GM23338 (cell line): Measurements from ENCODE around the gene MKI67. TPM values are rescaled to one million over a fixed set of nuclear protein-coding genes. Genes with fewer than 3 reads are reported as not detected.
A peak's percentile ranks its signal among the peaks of the same experiment; 100 is the strongest.

ENCODE experiments used
- ATAC-seq: fragments of 200-7000 bp; cut with Tn5 transposase; 3 replicates; pipeline ENCODE4 v1.9.1; 2020
- DNase-seq: peaks from one replicate; pipeline ENCODE4 v3.0.0-alpha.2; 2015; ENCODE audit warnings: low spot score
- H2AFZ ChIP-seq: fragments of 200-600 bp; sonication (generic); 2 replicates; pipeline ENCODE4 v1.8.0; 2016; ENCODE audit warnings: antibody characterized with exemption, mild to moderate bottlenecking, moderate library complexity
- H3F3A ChIP-seq: fragments of 200-600 bp; sonication (generic); replicated peaks from 2 replicates; pipeline ENCODE4 v1.8.0; 2017; ENCODE audit warnings: antibody characterized with exemption, mixed run types, low read depth
- H3K27ac ChIP-seq: fragments of 200-600 bp; sonication (generic); 2 replicates; pipeline ENCODE4 v1.6.1; 2016; ENCODE audit warnings: low read depth
- H3K27me3 ChIP-seq: fragments of 200-600 bp; sonication (generic); 2 replicates; pipeline ENCODE4 v1.8.0; 2016; ENCODE audit warnings: mild to moderate bottlenecking, mixed run types, moderate library complexity; ENCODE audit not compliant: insufficient read depth
- H3K36me3 ChIP-seq: fragments of 200-600 bp; sonication (generic); 2 replicates; pipeline ENCODE4 v1.8.0; 2016; ENCODE audit warnings: mild to moderate bottlenecking; ENCODE audit not compliant: insufficient read depth
- H3K4me1 ChIP-seq: fragments of 200-600 bp; sonication (generic); 2 replicates; pipeline ENCODE4 v1.8.0; 2016; ENCODE audit warnings: mild to moderate bottlenecking, moderate library complexity; ENCODE audit not compliant: insufficient read depth
- H3K4me2 ChIP-seq: fragments of 200-600 bp; sonication (generic); 2 replicates; pipeline ENCODE4 v1.7.1; 2017; ENCODE audit warnings: mixed run types
- H3K4me3 ChIP-seq: fragments of 200-600 bp; sonication (generic); 2 replicates; pipeline ENCODE4 v1.6.1; 2016; ENCODE audit warnings: mixed run types
- H3K79me2 ChIP-seq: fragments of 200-600 bp; sonication (generic); replicated peaks from 2 replicates; pipeline ENCODE4 v1.8.0; 2017; ENCODE audit warnings: mild to moderate bottlenecking; ENCODE audit not compliant: insufficient read depth
- H3K9me2 ChIP-seq: fragments of 200-600 bp; sonication (generic); 2 replicates; pipeline ENCODE4 v1.8.0; 2017; ENCODE audit not compliant: insufficient read depth
- H4K20me1 ChIP-seq: fragments of 200-600 bp; sonication (generic); replicated peaks from 2 replicates; pipeline ENCODE4 v1.8.0; 2017; ENCODE audit warnings: mild to moderate bottlenecking; ENCODE audit not compliant: insufficient read depth
- H3K27ac Mint-ChIP-seq: 2 replicates; pipeline ENCODE4 v1.8.0; 2020; ENCODE audit warnings: inconsistent platforms, mild to moderate bottlenecking, moderate library complexity, mixed read lengths
- H3K27me3 Mint-ChIP-seq: 3 replicates; pipeline ENCODE4 v1.8.0; 2022; ENCODE audit warnings: low read depth, mild to moderate bottlenecking, moderate library complexity, mixed read lengths, inconsistent platforms; ENCODE audit not compliant: insufficient read depth, poor library complexity
- H3K36me3 Mint-ChIP-seq: 3 replicates; pipeline ENCODE4 v1.8.0; 2021; ENCODE audit warnings: low read depth, mild to moderate bottlenecking, inconsistent platforms, moderate library complexity, mixed read lengths
- H3K4me1 Mint-ChIP-seq: 3 replicates; pipeline ENCODE4 v1.8.0; 2020; ENCODE audit warnings: mild to moderate bottlenecking, inconsistent platforms, mixed read lengths
- H3K4me3 Mint-ChIP-seq: 3 replicates; pipeline ENCODE4 v1.8.0; 2021; ENCODE audit warnings: moderate library complexity, mild to moderate bottlenecking, inconsistent platforms, mixed read lengths
- H3K9me3 Mint-ChIP-seq: 3 replicates; pipeline ENCODE4 v1.8.0; 2020; ENCODE audit warnings: moderate library complexity, mild to moderate bottlenecking, inconsistent platforms, mixed read lengths
- CREB1 ChIP-seq: fragments of 250-450 bp; sonication (Bioruptor Pico); IDR thresholded peaks from 2 replicates; pipeline ENCODE4 v1.5.0; 2020; ENCODE audit warnings: low read depth, mild to moderate bottlenecking, moderate library complexity
- ETS1 ChIP-seq: IDR thresholded peaks from 2 replicates; pipeline ENCODE4 v1.6.1; 2016; ENCODE audit warnings: antibody characterized with exemption
- EZH2 ChIP-seq: fragments of 200-600 bp; sonication (generic); IDR thresholded peaks from one replicate; pipeline ENCODE4 v1.8.0; 2017; ENCODE audit warnings: antibody characterized with exemption, mild to moderate bottlenecking, low read depth; ENCODE audit not compliant: unreplicated experiment
- EZH2phosphoT487 ChIP-seq: fragments of 200-600 bp; sonication (generic); IDR thresholded peaks from one replicate; pipeline ENCODE4 v1.8.1; 2018; ENCODE audit warnings: antibody characterized with exemption; ENCODE audit not compliant: unreplicated experiment
- JUNB ChIP-seq: IDR thresholded peaks from one replicate; pipeline ENCODE4 v1.6.1; 2016; ENCODE audit warnings: antibody characterized with exemption; ENCODE audit not compliant: unreplicated experiment
- NANOG ChIP-seq: IDR thresholded peaks from 2 replicates; pipeline ENCODE4 v1.6.1; 2016; ENCODE audit warnings: antibody characterized with exemption, borderline replicate concordance
- POLR2AphosphoS5 ChIP-seq: IDR thresholded peaks from 2 replicates; pipeline ENCODE4 v1.6.1; 2016; ENCODE audit warnings: antibody characterized with exemption, low read depth
- REST ChIP-seq: IDR thresholded peaks from one replicate; pipeline ENCODE4 v1.6.1; 2018; ENCODE audit warnings: antibody characterized with exemption; ENCODE audit not compliant: unreplicated experiment
- STAT1 ChIP-seq: IDR thresholded peaks from one replicate; pipeline ENCODE4 v1.6.1; 2016; ENCODE audit warnings: antibody characterized with exemption; ENCODE audit not compliant: unreplicated experiment
- ZNF114 ChIP-seq: fragments of 250-450 bp; sonication (Bioruptor Pico); IDR thresholded peaks from 2 replicates; pipeline ENCODE4 v1.5.0; 2020; ENCODE audit warnings: mild to moderate bottlenecking, moderate library complexity
- ZNF331 ChIP-seq: fragments of 250-450 bp; sonication (Bioruptor Pico); IDR thresholded peaks from 2 replicates; pipeline ENCODE4 v1.5.0; 2020; ENCODE audit warnings: low read depth, mild to moderate bottlenecking, moderate library complexity
- ZNF462 ChIP-seq: fragments of 250-450 bp; sonication (Bioruptor Pico); IDR thresholded peaks from 2 replicates; pipeline ENCODE4 v1.5.0; 2020; ENCODE audit warnings: mild to moderate bottlenecking, moderate library complexity
- polyA plus RNA-seq: library from polyadenylated mRNA; unstranded; fragments of >200 nt; fragmentation: Nextera tagmentation; extraction: Ambion mirVana; gene quantifications from 2 replicates; pipeline ENCODE4 v1.2.1, GENCODE V29; 2016
- total RNA-seq: library from RNA; depleted of rRNA; stranded (reverse); fragments of >200 nt; shearing (Covaris generic); gene quantifications from 2 replicates; pipeline ENCODE4 v1.2.3, GENCODE V29; 2014

MKI67 gene
- total and polyA plus RNA-seq, 2 experiments from 2014 or later: 58.0 to 103 TPM

- TF ChIP-seq EZH2phosphoT487: no peak
- no peak overlapping the region for H3K27ac Mint-ChIP-seq
- peak overlapping the region; percentile 9; the same call in 1 of the 3 replicates for H3K4me3 Mint-ChIP-seq
- H3K4me3 ChIP-seq: no peak overlapping the region
- ATAC-seq: peak; percentile 99
- H3F3A ChIP-seq: 0 out of 2 replicates have a peak, but pooled peaks cover 3% of the 10 kb centered on the region
- no peaks in the 10 kb centered on the region for H3K9me3 Mint-ChIP-seq
- H3K36me3 ChIP-seq: no peaks in the 10 kb centered on the region
- peaks cover 10% of the 10 kb centered on the region for H3K4me1 Mint-ChIP-seq
- H3K27me3 ChIP-seq: no peaks in the 10 kb centered on the region
- no peaks in the 10 kb centered on the region for H4K20me1 ChIP-seq
- H3K4me2 ChIP-seq: no peak overlapping the region
- no peaks in the 10 kb centered on the region for H3K9me2 ChIP-seq
- H3K36me3 Mint-ChIP-seq: no peaks in the 10 kb centered on the region
- H3K79me2 ChIP-seq: no peaks in the 10 kb centered on the region
- DNase-seq: peak; percentile 71
- no peak overlapping the region for H3K27ac ChIP-seq
- H3K27me3 Mint-ChIP-seq: peaks cover 6% of the 10 kb centered on the region
- no peak overlapping the region for H2AFZ ChIP-seq
- H3K4me1 ChIP-seq: no peaks in the 10 kb centered on the region
These were observed 78.9 kb downstream of the MKI67 start for GRCh38 chr10:128047351-128047750.

- no peak overlapping the region for H3K4me3 ChIP-seq
- peaks cover 10% of the 10 kb centered on the region for H3K4me1 Mint-ChIP-seq
- ATAC-seq: peak; percentile 20
- no peak for TF ChIP-seq NANOG
- no peak for TF ChIP-seq POLR2AphosphoS5
- TF ChIP-seq REST: no peak
- TF ChIP-seq JUNB: no peak
- no peak for TF ChIP-seq ETS1
- no peak for TF ChIP-seq EZH2
- TF ChIP-seq ZNF114: no peak
- TF ChIP-seq STAT1: no peak
- no peak for TF ChIP-seq ZNF331
- TF ChIP-seq ZNF462: no peak
- TF ChIP-seq CREB1 (CRISPR knock-in tag): no peak
These were observed 79.3 kb downstream of the MKI67 start for GRCh38 chr10:128046953-128047290.

More at GRCh38 chr10:128046953-128047290, 79.3 kb downstream of the MKI67 start:
- H3K36me3 Mint-ChIP-seq: no peaks in the 10 kb centered on the region
- H3K27ac Mint-ChIP-seq: no peak overlapping the region
- Histone ChIP-seq H3K4me2 (no peak overlapping the region), H3F3A (0 out of 2 replicates have a peak, but pooled peaks cover 3% of the 10 kb centered on the region), H3K36me3 (no peaks in the 10 kb centered on the region), H3K27me3 (no peaks in the 10 kb centered on the region), H2AFZ (no peak overlapping the region), H3K4me1 (no peaks in the 10 kb centered on the region), H3K79me2 (no peaks in the 10 kb centered on the region), H3K27ac (no peak overlapping the region), H3K9me2 (no peaks in the 10 kb centered on the region), H4K20me1 (no peaks in the 10 kb centered on the region)
- H3K9me3 Mint-ChIP-seq: no peaks in the 10 kb centered on the region
- DNase-seq: no peak
- no peak overlapping the region for H3K4me3 Mint-ChIP-seq
- peaks cover 6% of the 10 kb centered on the region for H3K27me3 Mint-ChIP-seq
